ENCODE data around the gene SLC25A34. TPM values are rescaled to one million over a fixed set of nuclear protein-coding genes. Genes with fewer than 3 reads are reported as not detected.

SLC25A34 gene
- total and polyA plus RNA-seq, 5 experiments from 2014 or later: 0.09 to 3.5 (median 0.30) TPM

DNA sequence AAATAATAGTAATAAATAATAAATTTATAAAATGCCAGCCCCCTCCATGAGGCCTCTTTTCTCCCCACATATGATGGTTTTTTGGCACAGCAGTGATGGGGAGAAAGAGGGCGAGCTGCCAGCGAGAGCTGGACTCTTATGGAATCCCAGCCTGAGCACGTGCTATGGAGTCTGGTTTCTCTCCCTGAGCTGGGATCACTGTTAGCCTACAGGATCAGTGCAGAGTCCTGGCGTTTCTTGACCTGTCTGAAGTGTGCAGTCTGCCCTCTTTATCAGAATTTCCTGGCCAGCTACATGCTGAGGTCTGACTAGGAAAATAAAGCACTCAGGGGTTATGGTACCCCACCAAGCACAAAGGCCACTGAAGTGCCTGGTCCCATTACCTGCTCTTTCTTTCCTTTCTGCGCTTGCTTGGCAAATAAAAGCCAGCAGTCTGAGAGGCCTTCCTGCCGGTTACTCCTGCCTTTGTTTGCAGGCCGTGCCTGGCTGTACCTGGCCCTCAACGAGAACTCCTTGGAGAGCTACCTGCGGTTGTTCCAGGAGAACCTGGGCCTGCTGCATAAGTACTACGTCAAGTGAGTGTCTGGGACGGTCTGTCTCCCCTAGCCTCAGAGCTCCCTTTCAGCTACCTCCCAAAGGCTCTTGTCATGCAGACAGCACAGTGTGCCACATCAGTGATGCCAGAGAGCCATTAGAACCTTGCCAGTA, 18.5 kb upstream of the SLC25A34 start:
- Mint-ChIP-seq H3K36me3 (peaks cover 0 to 63% (median 0%) of the 10 kb centered on the region in 3 donors), H3K27ac (no peak overlapping the region), H3K4me3 (no peak overlapping the region), H3K27me3 (no peaks in the 10 kb centered on the region), H3K9me3 (no peaks in the 10 kb centered on the region), H3K4me1 (peaks cover 0 to 2% (median under 1%) of the 10 kb centered on the region in 4 donors)
- ATAC-seq (no peak), DNase-seq (no peak)
- POLR2A ChIA-PET: no interaction called here

DNA sequence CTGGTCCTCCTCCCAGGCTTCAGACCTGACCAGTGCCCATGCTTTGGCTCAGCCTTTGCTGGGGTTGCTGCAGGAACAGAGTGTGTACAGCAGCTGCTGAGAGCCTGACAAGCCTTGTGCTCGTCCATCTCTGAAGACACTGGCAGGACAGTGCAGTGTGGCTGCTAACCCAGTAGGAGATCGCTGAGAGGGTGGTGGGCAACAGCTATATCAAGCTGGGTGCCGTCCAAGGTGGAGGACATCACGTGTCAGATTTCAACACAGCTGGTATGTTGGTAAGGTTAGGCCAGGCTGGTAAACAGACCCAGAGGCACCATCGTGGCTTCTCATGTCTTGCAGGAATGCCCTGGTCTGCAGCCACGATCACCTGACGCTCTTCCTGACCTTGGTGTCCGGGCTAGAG, 17.9 kb upstream of the SLC25A34 start:
- POLR2A ChIA-PET: no interaction called here
- no peak for DNase-seq
- Mint-ChIP-seq H3K4me1 (peaks cover 0 to 2% (median under 1%) of the 10 kb centered on the region in 4 donors), H3K36me3 (peaks cover 0 to 68% (median 0%) of the 10 kb centered on the region in 3 donors), H3K9me3 (no peaks in the 10 kb centered on the region), H3K27ac (no peak overlapping the region), H3K27me3 (no peaks in the 10 kb centered on the region), H3K4me3 (no peak overlapping the region)
- ATAC-seq: no peak

- peaks cover 0 to 3% (median 0%) of the 10 kb centered on the region in 4 donors for H3K4me1 Mint-ChIP-seq
- POLR2A ChIA-PET: no interaction called here
- DNase-seq (no peak), ATAC-seq (no peak)
- H3K9me3 Mint-ChIP-seq: no peaks in the 10 kb centered on the region
- no peaks in the 10 kb centered on the region for H3K27me3 Mint-ChIP-seq
- H3K36me3 Mint-ChIP-seq: peaks cover 0 to 70% (median 0%) of the 10 kb centered on the region in 3 donors
- peak overlapping the region in 3 of 10 donors; percentile 19 to 48 (median 19) for H3K27ac Mint-ChIP-seq
- H3K4me3 Mint-ChIP-seq: peak overlapping the region in 1 of 10 donors; percentile 12
Measured at GRCh38 chr1:15719381-15720120, 16.5 kb upstream of the SLC25A34 start.

DNA sequence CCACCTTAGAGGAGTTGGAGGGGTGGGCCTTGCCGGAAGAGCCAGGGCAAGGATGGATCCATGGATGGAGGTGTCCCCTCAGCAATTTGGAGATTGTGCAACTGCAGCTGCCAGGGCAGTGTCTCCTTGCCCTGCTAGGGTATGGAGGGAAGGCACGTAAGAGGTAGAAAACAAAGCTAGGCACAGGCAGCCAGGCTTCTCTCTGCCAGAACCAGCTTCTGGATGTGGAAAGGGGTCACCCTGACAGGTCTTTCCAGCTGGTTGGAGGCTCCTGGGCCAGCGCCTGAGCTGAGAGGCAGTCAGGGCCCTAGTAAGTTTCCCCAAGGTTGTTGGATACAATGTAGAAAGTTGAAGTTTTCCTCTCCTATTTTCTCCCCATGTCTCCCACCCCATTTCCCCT, 15.2 kb upstream of the SLC25A34 start:
- Mint-ChIP-seq H3K9me3 (no peaks in the 10 kb centered on the region), H3K27me3 (no peaks in the 10 kb centered on the region), H3K27ac (no peak overlapping the region), H3K4me1 (peaks cover 0 to 4% (median 0%) of the 10 kb centered on the region in 4 donors), H3K36me3 (peaks cover 0 to 68% (median 0%) of the 10 kb centered on the region in 3 donors), H3K4me3 (no peak overlapping the region)
- POLR2A ChIA-PET: no interaction called here
- no peak for DNase-seq
- no peak for ATAC-seq

GRCh38 chr1:15722411-15722810, 13.6 kb upstream of the SLC25A34 start:
- Mint-ChIP-seq H3K36me3 (peaks cover 0 to 65% (median 0%) of the 10 kb centered on the region in 3 donors), H3K4me1 (peaks cover 0 to 4% (median 0%) of the 10 kb centered on the region in 4 donors), H3K27me3 (no peaks in the 10 kb centered on the region), H3K27ac (peak overlapping the region in 2 of 10 donors; percentile 21 to 59), H3K9me3 (no peaks in the 10 kb centered on the region), H3K4me3 (no peak overlapping the region)
- ATAC-seq: no peak
- POLR2A ChIA-PET: no interaction called here
- DNase-seq: no peak

- DNase-seq (no peak), ATAC-seq (no peak)
- H3K4me3 Mint-ChIP-seq: no peak overlapping the region
- POLR2A ChIA-PET: interaction anchor here (0.7 kb wide), 1 partner anchor 13 kb away, joined by 3 read pairs; the partner anchor contains the start of gene SLC25A34
- H3K27me3 Mint-ChIP-seq: no peaks in the 10 kb centered on the region
- no peaks in the 10 kb centered on the region for H3K9me3 Mint-ChIP-seq
- H3K36me3 Mint-ChIP-seq: peaks cover 0 to 65% (median 0%) of the 10 kb centered on the region in 3 donors
- H3K4me1 Mint-ChIP-seq: peaks cover 0 to 4% (median 0%) of the 10 kb centered on the region in 4 donors
- peak overlapping the region in 2 of 10 donors; percentile 15 to 59 for H3K27ac Mint-ChIP-seq
Measured at GRCh38 chr1:15722836-15723532, 13.1 kb upstream of the SLC25A34 start.

- DNase-seq (no peak), ATAC-seq (no peak)
- POLR2A ChIA-PET: interaction anchor here (0.6 to 1.3 kb wide), 2 partner anchors 14 to 233 kb away, joined by 3 to 5 read pairs; no protein-coding TSS in a partner anchor
- H3K27ac Mint-ChIP-seq: no peak overlapping the region
- no peak overlapping the region for H3K4me3 Mint-ChIP-seq
- peaks cover 0 to 4% (median 0%) of the 10 kb centered on the region in 4 donors for H3K4me1 Mint-ChIP-seq
- H3K9me3 Mint-ChIP-seq: no peaks in the 10 kb centered on the region
- no peaks in the 10 kb centered on the region for H3K27me3 Mint-ChIP-seq
- peaks cover 0 to 65% (median 0%) of the 10 kb centered on the region in 3 donors for H3K36me3 Mint-ChIP-seq
Measured at GRCh38 chr1:15723631-15724246, 12.3 kb upstream of the SLC25A34 start.

DNA sequence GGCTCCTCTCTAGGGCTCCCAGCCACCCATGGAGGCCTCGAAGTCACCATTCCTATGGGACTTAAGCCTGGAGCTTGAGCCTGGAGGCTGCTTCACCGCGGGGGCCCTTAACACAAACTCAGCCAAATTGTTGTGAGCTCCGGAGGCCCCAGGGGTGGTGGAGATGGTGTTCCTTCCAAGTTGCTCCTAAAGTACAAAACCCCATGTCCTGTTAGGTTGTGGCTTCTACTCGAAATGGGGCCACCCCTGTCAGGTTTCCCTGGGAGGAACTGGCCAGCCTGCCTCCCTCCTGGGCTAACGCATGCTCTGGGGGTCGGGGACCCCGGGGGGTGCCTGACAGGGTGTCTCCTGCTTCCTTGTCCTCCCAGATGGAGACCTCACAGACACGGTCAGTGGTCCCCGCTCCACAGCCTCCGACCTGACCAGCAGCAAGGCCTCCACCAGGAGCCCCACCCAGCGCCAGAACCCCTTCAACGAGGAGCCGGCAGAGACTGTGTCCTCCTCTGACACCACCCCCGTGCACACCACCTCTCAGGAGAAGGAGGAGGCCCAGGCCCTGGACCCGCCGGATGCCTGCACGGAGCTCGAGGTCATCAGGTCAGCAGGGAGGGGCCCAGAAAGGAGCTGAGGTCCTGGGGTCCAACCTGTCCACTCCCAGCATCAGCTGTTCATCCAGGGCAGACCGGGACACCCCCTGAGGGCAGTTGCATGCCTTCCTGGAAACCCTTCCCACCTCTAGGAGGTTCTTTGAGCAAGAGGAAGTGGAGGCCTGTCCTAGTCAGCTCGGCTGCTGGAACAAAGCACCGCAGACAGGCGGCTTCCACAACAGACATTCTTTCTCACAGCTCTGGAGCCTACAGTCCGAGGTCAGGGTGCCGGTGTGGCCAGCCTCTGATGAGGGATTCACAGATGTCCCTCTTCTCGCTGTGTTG, 10.8 kb upstream of the SLC25A34 start:
- Mint-ChIP-seq H3K9me3 (no peaks in the 10 kb centered on the region), H3K27ac (no peak overlapping the region), H3K4me1 (peaks cover 0 to 2% (median 0%) of the 10 kb centered on the region in 4 donors), H3K36me3 (peaks cover 0 to 56% (median 0%) of the 10 kb centered on the region in 3 donors), H3K4me3 (no peak overlapping the region), H3K27me3 (no peaks in the 10 kb centered on the region)
- POLR2A ChIA-PET: interaction anchor here (1.3 kb wide), 1 partner anchor 13 kb away, joined by 5 read pairs; no protein-coding TSS in a partner anchor
- ATAC-seq: no peak
- DNase-seq: no peak

DNA sequence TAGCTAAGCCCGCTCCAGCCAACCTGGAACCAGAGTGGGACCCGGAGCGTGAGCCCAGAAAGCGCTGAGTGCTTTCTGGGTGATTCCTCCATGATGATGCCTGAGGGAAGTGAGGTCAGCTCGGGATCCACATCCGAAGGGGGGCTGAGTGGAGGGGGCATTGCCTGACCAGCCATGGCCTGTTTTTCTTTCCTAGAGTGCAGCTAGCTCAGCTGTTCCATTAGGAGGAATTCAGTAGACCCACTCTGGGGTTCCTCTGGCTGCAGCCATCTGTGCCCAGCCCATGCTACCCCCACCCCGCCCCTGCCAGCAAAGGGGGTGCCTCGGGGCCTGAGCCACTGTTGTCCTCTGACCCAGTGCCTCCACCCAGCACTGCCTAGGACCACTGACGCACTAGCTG, 9.6 kb upstream of the SLC25A34 start:
- Mint-ChIP-seq H3K4me3 (no peak overlapping the region), H3K4me1 (peaks cover 0 to 2% (median 0%) of the 10 kb centered on the region in 4 donors), H3K36me3 (peaks cover 0 to 48% (median 0%) of the 10 kb centered on the region in 3 donors), H3K9me3 (no peaks in the 10 kb centered on the region), H3K27me3 (no peaks in the 10 kb centered on the region), H3K27ac (no peak overlapping the region)
- ATAC-seq (no peak), DNase-seq (no peak)
- POLR2A ChIA-PET: interaction anchor here (0.6 kb wide), 1 partner anchor 14 kb away, joined by 3 read pairs; no protein-coding TSS in a partner anchor

GRCh38 chr1:15727021-15727420, 9.0 kb upstream of the SLC25A34 start:
- Mint-ChIP-seq H3K4me1 (peaks cover 0 to 2% (median 0%) of the 10 kb centered on the region in 4 donors), H3K9me3 (no peaks in the 10 kb centered on the region), H3K36me3 (peaks cover 0 to 49% (median 0%) of the 10 kb centered on the region in 3 donors), H3K27me3 (no peaks in the 10 kb centered on the region), H3K4me3 (no peak overlapping the region), H3K27ac (peak overlapping the region in 1 of 10 donors; percentile 40)
- POLR2A ChIA-PET: interaction anchor here (0.6 kb wide), 1 partner anchor 15 kb away, joined by 3 read pairs; no protein-coding TSS in a partner anchor
- DNase-seq (no peak), ATAC-seq (no peak)

DNA sequence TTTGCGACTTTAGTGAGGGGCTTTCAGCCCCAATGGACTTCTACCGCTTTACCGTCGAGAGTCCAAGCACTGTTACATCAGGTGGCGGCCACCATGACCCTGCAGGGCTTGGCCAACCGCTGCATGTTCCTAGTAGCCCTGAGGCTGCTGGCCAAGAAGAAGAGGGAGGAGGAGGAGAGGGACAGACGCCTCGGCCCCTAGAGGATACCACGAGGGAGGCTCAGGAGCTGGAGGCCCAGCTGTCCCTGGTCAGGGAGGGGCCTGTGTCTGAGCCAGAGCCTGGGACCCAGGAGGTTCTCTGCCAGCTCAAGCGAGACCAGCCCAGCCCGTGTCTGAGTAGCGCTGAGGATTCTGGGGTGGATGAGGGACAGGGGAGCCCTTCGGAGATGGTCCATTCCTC, 8.6 kb upstream of the SLC25A34 start:
- H3K27ac Mint-ChIP-seq: peak overlapping the region in 2 of 10 donors; percentile 40 to 58
- POLR2A ChIA-PET: no interaction called here

More for the DNA sequence above, 8.6 kb upstream of the SLC25A34 start:
- no peak for ATAC-seq
- H3K36me3 Mint-ChIP-seq: peaks cover 0 to 52% (median 0%) of the 10 kb centered on the region in 3 donors
- H3K27me3 Mint-ChIP-seq: no peaks in the 10 kb centered on the region
- H3K4me3 Mint-ChIP-seq: no peak overlapping the region
- no peaks in the 10 kb centered on the region for H3K9me3 Mint-ChIP-seq
- no peak for DNase-seq
- peaks cover 0 to 2% (median 0%) of the 10 kb centered on the region in 4 donors for H3K4me1 Mint-ChIP-seq
